Measurements from ENCODE around the gene PXN.
A peak's percentile ranks its signal among the peaks of the same experiment; 100 is the strongest.

DNA sequence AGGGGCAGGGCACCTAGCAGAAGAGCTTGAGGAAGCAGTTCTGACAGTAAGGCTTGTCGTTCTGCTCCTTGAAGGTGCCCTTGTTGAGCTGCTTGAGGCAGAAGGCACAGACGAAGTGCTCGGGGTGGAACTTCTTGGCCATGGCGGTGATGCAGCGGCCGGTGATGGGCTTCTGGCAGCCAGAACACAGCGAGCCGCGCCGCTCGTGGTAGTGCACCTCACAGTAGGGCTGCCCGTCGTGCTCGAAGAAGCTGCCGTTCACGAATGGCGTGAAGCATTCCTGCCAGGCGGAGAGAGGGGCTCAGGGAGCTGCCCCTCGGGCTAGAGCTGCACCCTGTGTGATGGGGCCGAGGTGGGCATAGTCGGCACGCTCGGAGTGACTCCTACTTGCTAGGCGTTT lies 53.2 kb downstream of the PXN start:
- TF ChIP-seq, protein P1, sequence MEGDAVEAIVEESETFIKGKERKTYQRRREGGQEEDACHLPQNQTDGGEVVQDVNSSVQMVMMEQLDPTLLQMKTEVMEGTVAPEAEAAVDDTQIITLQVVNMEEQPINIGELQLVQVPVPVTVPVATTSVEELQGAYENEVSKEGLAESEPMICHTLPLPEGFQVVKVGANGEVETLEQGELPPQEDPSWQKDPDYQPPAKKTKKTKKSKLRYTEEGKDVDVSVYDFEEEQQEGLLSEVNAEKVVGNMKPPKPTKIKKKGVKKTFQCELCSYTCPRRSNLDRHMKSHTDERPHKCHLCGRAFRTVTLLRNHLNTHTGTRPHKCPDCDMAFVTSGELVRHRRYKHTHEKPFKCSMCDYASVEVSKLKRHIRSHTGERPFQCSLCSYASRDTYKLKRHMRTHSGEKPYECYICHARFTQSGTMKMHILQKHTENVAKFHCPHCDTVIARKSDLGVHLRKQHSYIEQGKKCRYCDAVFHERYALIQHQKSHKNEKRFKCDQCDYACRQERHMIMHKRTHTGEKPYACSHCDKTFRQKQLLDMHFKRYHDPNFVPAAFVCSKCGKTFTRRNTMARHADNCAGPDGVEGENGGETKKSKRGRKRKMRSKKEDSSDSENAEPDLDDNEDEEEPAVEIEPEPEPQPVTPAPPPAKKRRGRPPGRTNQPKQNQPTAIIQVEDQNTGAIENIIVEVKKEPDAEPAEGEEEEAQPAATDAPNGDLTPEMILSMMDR (IDR thresholded peaks at IDR 0.05 in 8 of 11, conservative IDR thresholded peaks at IDR 0.05 in 3 of 11): no peak
- peak in 2 of 3 donors; percentile 5 to 71 for TF ChIP-seq POLR2AphosphoS5 (IDR thresholded peaks at IDR 0.05)
- TF ChIP-seq POLR2A (IDR thresholded peaks at IDR 0.05): no peak
